ENCODE measurements around the gene MNAT1.

Gene MNAT1

GRCh38 chr14:60757567-60758002 is 23.0 kb downstream of the MNAT1 start:
- no peak overlapping the region for H3K27ac ChIP-seq (ENCODE audit: extremely low read depth, low read depth, low read length)
- no peak overlapping the region for H3K4me3 ChIP-seq (ENCODE audit: low read depth, low read length)
- POLR2A ChIA-PET, result no interaction called here
- no peaks in the 10 kb centered on the region for H3K9me3 ChIP-seq (ENCODE audit: control insufficient read depth, insufficient read depth, low read depth, low read length)
- CTCF ChIA-PET, result no interaction called here
- H3K4me1 ChIP-seq (ENCODE audit: control insufficient read depth, insufficient read depth, low read length), result peaks cover 23% of the 10 kb centered on the region
- TF ChIP-seq PRDM6 (tag by site-specific recombination; IDR thresholded peaks at IDR 0.05) (peak; percentile 71), ZNF221 (tag by site-specific recombination; IDR thresholded peaks at IDR 0.05; ENCODE audit: borderline replicate concordance) (no peak)
- no peaks in the 10 kb centered on the region for H3K36me3 ChIP-seq (ENCODE audit: control insufficient read depth in 2 of 2, insufficient read depth in 1 of 2, low read length in 2 of 2)

- H3K9me3 ChIP-seq (ENCODE audit: control insufficient read depth, insufficient read depth, low read depth, low read length), result no peaks in the 10 kb centered on the region
- peaks cover 23% of the 10 kb centered on the region for H3K4me1 ChIP-seq (ENCODE audit: control insufficient read depth, insufficient read depth, low read length)
- CTCF ChIA-PET, result interaction anchor here (0.6 kb wide), 1 partner anchor 151 kb away, joined by 3 read pairs; no protein-coding TSS in a partner anchor
- no peak overlapping the region for H3K4me3 ChIP-seq (ENCODE audit: low read depth, low read length)
- H3K27ac ChIP-seq (ENCODE audit: extremely low read depth, low read depth, low read length), result no peak overlapping the region
- POLR2A ChIA-PET, result no interaction called here
- H3K36me3 ChIP-seq (ENCODE audit: control insufficient read depth in 2 of 2, insufficient read depth in 1 of 2, low read length in 2 of 2), result no peaks in the 10 kb centered on the region
- TF ChIP-seq KLF16 (tag by site-specific recombination; IDR thresholded peaks at IDR 0.05) (no peak), ZNF677 (tag by site-specific recombination; IDR thresholded peaks at IDR 0.05) (no peak), SP2 (tag by site-specific recombination; IDR thresholded peaks at IDR 0.05) (no peak), KLF9 (tag by site-specific recombination; IDR thresholded peaks at IDR 0.05; ENCODE audit: low read depth) (no peak), ZNF529 (tag by site-specific recombination; IDR thresholded peaks at IDR 0.05; ENCODE audit: insufficient replicate concordance) (no peak), ZBTB49 (tag by site-specific recombination; IDR thresholded peaks at IDR 0.05; ENCODE audit: low read depth) (no peak), YY1 (tag by site-specific recombination; IDR thresholded peaks at IDR 0.05) (no peak), ZNF280C (tag by site-specific recombination; IDR thresholded peaks at IDR 0.05) (no peak), EGR2 (tag by site-specific recombination; IDR thresholded peaks at IDR 0.05; ENCODE audit: low read depth) (no peak), ZBTB8A (tag by site-specific recombination; IDR thresholded peaks at IDR 0.05) (no peak)
Measured at GRCh38 chr14:60758885-60759284, 24.3 kb downstream of the MNAT1 start.

GRCh38 chr14:60760209-60760608 is 25.6 kb downstream of the MNAT1 start:
- Histone ChIP-seq H3K27ac (ENCODE audit: extremely low read depth, low read depth, low read length) (no peak overlapping the region), H3K9me3 (ENCODE audit: control insufficient read depth, insufficient read depth, low read depth, low read length) (no peaks in the 10 kb centered on the region), H3K4me1 (ENCODE audit: control insufficient read depth, insufficient read depth, low read length) (peaks cover 23% of the 10 kb centered on the region), H3K36me3 (ENCODE audit: control insufficient read depth in 2 of 2, insufficient read depth in 1 of 2, low read length in 2 of 2) (no peaks in the 10 kb centered on the region), H3K4me3 (ENCODE audit: low read depth, low read length) (no peak overlapping the region)
- ChIA-PET POLR2A (no interaction called here), CTCF (no interaction called here)
- TF ChIP-seq EGR2 (tag by site-specific recombination; IDR thresholded peaks at IDR 0.05; ENCODE audit: low read depth), result no peak
- no peak for TF ChIP-seq PBX3 (CRISPR knock-in tag; IDR thresholded peaks at IDR 0.05)
- TF ChIP-seq ZNF433 (tag by site-specific recombination; IDR thresholded peaks at IDR 0.05; ENCODE audit: low read depth), result no peak
- TF ChIP-seq OSR2 (tag by site-specific recombination; IDR thresholded peaks at IDR 0.05), result no peak
- no peak for TF ChIP-seq HOXA7 (CRISPR knock-in tag; IDR thresholded peaks at IDR 0.05; ENCODE audit: borderline replicate concordance)
- TF ChIP-seq ZNF639 (tag by site-specific recombination; IDR thresholded peaks at IDR 0.05), result no peak
- no peak for TF ChIP-seq ZSCAN23 (tag by site-specific recombination; IDR thresholded peaks at IDR 0.05)
- TF ChIP-seq GLI2 (tag by site-specific recombination; IDR thresholded peaks at IDR 0.05; ENCODE audit: borderline replicate concordance, low read depth), result no peak
- no peak for TF ChIP-seq ZNF600 (tag by site-specific recombination; IDR thresholded peaks at IDR 0.05)
- no peak for TF ChIP-seq SETDB1 (IDR thresholded peaks at IDR 0.05; ENCODE audit: insufficient read length, low read length)
- TF ChIP-seq SP2 (tag by site-specific recombination; IDR thresholded peaks at IDR 0.05), result no peak
- no peak for TF ChIP-seq ZNF488 (tag by site-specific recombination; IDR thresholded peaks at IDR 0.05)
- TF ChIP-seq ZNF830 (tag by site-specific recombination; IDR thresholded peaks at IDR 0.05; ENCODE audit: low read depth), result no peak

Measured in HEK293 (cell line).